IPS DF 19.7 (cell line): ENCODE data around the gene SPAG8.

Source experiments
- DNase-seq: peaks from one replicate; pipeline ENCODE4 v3.0.0-alpha.2; 2013; ENCODE audit warnings: low read depth, low spot score

Gene SPAG8

GRCh38 chr9:35776018-35776417 lies 36.0 kb downstream of the SPAG8 start:
- DNase-seq = no peak

GRCh38 chr9:35774907-35775635 lies 37.0 kb downstream of the SPAG8 start:
- DNase-seq = no peak

- no peak for DNase-seq
Measured at GRCh38 chr9:35771943-35772342, 40.1 kb downstream of the SPAG8 start.

- DNase-seq = no peak
Measured at GRCh38 chr9:35771534-35771933, 40.5 kb downstream of the SPAG8 start.

GRCh38 chr9:35771075-35771433 lies 41.0 kb downstream of the SPAG8 start:
- DNase-seq = no peak

GRCh38 chr9:35769763-35770162 lies 42.3 kb downstream of the SPAG8 start:
- DNase-seq = no peak

GRCh38 chr9:35767458-35767857 lies 44.6 kb downstream of the SPAG8 start:
- DNase-seq = no peak

GRCh38 chr9:35766997-35767396 lies 45.1 kb downstream of the SPAG8 start:
- DNase-seq = no peak

GRCh38 chr9:35763803-35764202 lies 48.3 kb downstream of the SPAG8 start:
- DNase-seq = no peak

GRCh38 chr9:35763181-35763580 lies 48.9 kb downstream of the SPAG8 start:
- no peak for DNase-seq

- no peak for DNase-seq
Measured at GRCh38 chr9:35760651-35761050, 51.4 kb downstream of the SPAG8 start.

- DNase-seq = no peak
Measured at GRCh38 chr9:35759795-35760194, 52.3 kb downstream of the SPAG8 start.
